Measurements from ENCODE around the gene MAG. TPM values are rescaled to one million over a fixed set of nuclear protein-coding genes. Genes with fewer than 3 reads are reported as not detected.
A peak's percentile ranks its signal among the peaks of the same experiment; 100 is the strongest.

MAG gene
- total and polyA plus RNA-seq, 2 of the 13 experiments (the other 11 are each of a cell fraction or from before 2014, with no cell fraction given), result 0.20 to 1.3 TPM

GRCh38 chr19:35342430-35342829 is 50.5 kb downstream of the MAG start:
- ChIA-PET CTCF (ENCODE audit: low intra/inter-chr PET ratio, low total read pairs) (no interaction called here), POLR2A (no interaction called here)
- peak; percentile 48; the same call in 2 of the 3 replicates for ATAC-seq
- H3K9ac ChIP-seq (ENCODE audit: insufficient read depth, low read depth, low read length), result no peak overlapping the region
- no peaks in the 10 kb centered on the region for H3K79me2 ChIP-seq (ENCODE audit: insufficient read depth, low read length)
- DNase-seq (ENCODE audit: low spot score), result no peak
- H3K27me3 ChIP-seq (ENCODE audit: control insufficient read depth in 1 of 2, insufficient read depth in 2 of 2, low read length in 2 of 2), result no peaks in the 10 kb centered on the region
- no peaks in the 10 kb centered on the region for H3K36me3 ChIP-seq (replicated peaks in 1 of 2; ENCODE audit: control insufficient read depth in 1 of 2, insufficient read depth in 2 of 2, low read length in 2 of 2)
- H3K9me3 ChIP-seq (ENCODE audit: low read length), result no peaks in the 10 kb centered on the region
- FAIRE-seq, result no peak
- BruUV-seq (replicated peaks), result no TSS peak
- no peak overlapping the region for H2AFZ ChIP-seq (ENCODE audit: low read length)
- 55% methylated on average over 5 of the region's 5 CpGs for WGBS (ENCODE audit: low lambda C conversion rate)
- intact Hi-C loops (cut with micrococcal nuclease; ENCODE audit: unreplicated experiment) (no loop called here), in situ Hi-C loops (cut with HindIII; ENCODE audit: extremely low pct_ligation_motif_present, low pct_unique_long_range_greater_than_20kb) (no loop called here)
- no peaks in the 10 kb centered on the region for H4K20me1 ChIP-seq (ENCODE audit: insufficient read depth, low read length)
- no peak overlapping the region for H3K4me2 ChIP-seq (ENCODE audit: low read depth, low read length)
- no peak overlapping the region for H3K4me3 ChIP-seq (replicated peaks in 1 of 3; ENCODE audit: insufficient read depth in 1 of 3, low read depth in 2 of 3, low read length in 3 of 3)
- no peak overlapping the region for H3K27ac ChIP-seq (ENCODE audit: extremely low read length, insufficient read depth, low read length)
- H3K4me1 ChIP-seq (ENCODE audit: insufficient read depth, low read length), result peaks cover 37% of the 10 kb centered on the region
- no peak for TF ChIP-seq ZNF367 (CRISPR knock-in tag; IDR thresholded peaks at IDR 0.05; ENCODE audit: borderline replicate concordance)
- no peak for TF ChIP-seq GABPB1 (CRISPR knock-in tag; IDR thresholded peaks at IDR 0.05)
- TF ChIP-seq FOSL1 (CRISPR knock-in tag; IDR thresholded peaks at IDR 0.05; ENCODE audit: borderline replicate concordance), result no peak
- TF ChIP-seq ZSCAN21 (CRISPR knock-in tag; IDR thresholded peaks at IDR 0.05; ENCODE audit: borderline replicate concordance), result no peak
- TF ChIP-seq, protein P1, sequence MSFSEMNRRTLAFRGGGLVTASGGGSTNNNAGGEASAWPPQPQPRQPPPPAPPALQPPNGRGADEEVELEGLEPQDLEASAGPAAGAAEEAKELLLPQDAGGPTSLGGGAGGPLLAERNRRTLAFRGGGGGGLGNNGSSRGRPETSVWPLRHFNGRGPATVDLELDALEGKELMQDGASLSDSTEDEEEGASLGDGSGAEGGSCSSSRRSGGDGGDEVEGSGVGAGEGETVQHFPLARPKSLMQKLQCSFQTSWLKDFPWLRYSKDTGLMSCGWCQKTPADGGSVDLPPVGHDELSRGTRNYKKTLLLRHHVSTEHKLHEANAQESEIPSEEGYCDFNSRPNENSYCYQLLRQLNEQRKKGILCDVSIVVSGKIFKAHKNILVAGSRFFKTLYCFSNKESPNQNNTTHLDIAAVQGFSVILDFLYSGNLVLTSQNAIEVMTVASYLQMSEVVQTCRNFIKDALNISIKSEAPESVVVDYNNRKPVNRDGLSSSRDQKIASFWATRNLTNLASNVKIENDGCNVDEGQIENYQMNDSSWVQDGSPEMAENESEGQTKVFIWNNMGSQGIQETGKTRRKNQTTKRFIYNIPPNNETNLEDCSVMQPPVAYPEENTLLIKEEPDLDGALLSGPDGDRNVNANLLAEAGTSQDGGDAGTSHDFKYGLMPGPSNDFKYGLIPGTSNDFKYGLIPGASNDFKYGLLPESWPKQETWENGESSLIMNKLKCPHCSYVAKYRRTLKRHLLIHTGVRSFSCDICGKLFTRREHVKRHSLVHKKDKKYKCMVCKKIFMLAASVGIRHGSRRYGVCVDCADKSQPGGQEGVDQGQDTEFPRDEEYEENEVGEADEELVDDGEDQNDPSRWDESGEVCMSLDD (CRISPR knock-in tag; IDR thresholded peaks at IDR 0.05; ENCODE audit: borderline replicate concordance), result no peak
- TF ChIP-seq FOXK1 (CRISPR knock-in tag; IDR thresholded peaks at IDR 0.05; ENCODE audit: borderline replicate concordance, low read depth), result no peak
- TF ChIP-seq, protein P2, sequence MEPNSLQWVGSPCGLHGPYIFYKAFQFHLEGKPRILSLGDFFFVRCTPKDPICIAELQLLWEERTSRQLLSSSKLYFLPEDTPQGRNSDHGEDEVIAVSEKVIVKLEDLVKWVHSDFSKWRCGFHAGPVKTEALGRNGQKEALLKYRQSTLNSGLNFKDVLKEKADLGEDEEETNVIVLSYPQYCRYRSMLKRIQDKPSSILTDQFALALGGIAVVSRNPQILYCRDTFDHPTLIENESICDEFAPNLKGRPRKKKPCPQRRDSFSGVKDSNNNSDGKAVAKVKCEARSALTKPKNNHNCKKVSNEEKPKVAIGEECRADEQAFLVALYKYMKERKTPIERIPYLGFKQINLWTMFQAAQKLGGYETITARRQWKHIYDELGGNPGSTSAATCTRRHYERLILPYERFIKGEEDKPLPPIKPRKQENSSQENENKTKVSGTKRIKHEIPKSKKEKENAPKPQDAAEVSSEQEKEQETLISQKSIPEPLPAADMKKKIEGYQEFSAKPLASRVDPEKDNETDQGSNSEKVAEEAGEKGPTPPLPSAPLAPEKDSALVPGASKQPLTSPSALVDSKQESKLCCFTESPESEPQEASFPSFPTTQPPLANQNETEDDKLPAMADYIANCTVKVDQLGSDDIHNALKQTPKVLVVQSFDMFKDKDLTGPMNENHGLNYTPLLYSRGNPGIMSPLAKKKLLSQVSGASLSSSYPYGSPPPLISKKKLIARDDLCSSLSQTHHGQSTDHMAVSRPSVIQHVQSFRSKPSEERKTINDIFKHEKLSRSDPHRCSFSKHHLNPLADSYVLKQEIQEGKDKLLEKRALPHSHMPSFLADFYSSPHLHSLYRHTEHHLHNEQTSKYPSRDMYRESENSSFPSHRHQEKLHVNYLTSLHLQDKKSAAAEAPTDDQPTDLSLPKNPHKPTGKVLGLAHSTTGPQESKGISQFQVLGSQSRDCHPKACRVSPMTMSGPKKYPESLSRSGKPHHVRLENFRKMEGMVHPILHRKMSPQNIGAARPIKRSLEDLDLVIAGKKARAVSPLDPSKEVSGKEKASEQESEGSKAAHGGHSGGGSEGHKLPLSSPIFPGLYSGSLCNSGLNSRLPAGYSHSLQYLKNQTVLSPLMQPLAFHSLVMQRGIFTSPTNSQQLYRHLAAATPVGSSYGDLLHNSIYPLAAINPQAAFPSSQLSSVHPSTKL (CRISPR knock-in tag; IDR thresholded peaks at IDR 0.05), result no peak
- no peak for TF ChIP-seq PHF8 (CRISPR knock-in tag; IDR thresholded peaks at IDR 0.05)
- TF ChIP-seq, protein P3, sequence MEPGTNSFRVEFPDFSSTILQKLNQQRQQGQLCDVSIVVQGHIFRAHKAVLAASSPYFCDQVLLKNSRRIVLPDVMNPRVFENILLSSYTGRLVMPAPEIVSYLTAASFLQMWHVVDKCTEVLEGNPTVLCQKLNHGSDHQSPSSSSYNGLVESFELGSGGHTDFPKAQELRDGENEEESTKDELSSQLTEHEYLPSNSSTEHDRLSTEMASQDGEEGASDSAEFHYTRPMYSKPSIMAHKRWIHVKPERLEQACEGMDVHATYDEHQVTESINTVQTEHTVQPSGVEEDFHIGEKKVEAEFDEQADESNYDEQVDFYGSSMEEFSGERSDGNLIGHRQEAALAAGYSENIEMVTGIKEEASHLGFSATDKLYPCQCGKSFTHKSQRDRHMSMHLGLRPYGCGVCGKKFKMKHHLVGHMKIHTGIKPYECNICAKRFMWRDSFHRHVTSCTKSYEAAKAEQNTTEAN (CRISPR knock-in tag; conservative IDR thresholded peaks at IDR 0.05), result no peak
- no peak for TF ChIP-seq CEBPG (CRISPR knock-in tag; IDR thresholded peaks at IDR 0.05)
- no peak for TF ChIP-seq NONO (IDR thresholded peaks at IDR 0.05)
- no peak for TF ChIP-seq NONO (CRISPR knock-in tag; conservative IDR thresholded peaks at IDR 0.05)
- no peak for TF ChIP-seq ZNF552 (CRISPR knock-in tag; IDR thresholded peaks at IDR 0.05; ENCODE audit: borderline replicate concordance)
- TF ChIP-seq ZNF382 (CRISPR knock-in tag; IDR thresholded peaks at IDR 0.05; ENCODE audit: borderline replicate concordance), result no peak
- no peak for TF ChIP-seq THAP11 (CRISPR knock-in tag; IDR thresholded peaks at IDR 0.05)
- no peak for TF ChIP-seq ZBTB26 (CRISPR knock-in tag; IDR thresholded peaks at IDR 0.05; ENCODE audit: borderline replicate concordance)
